ENCODE results near the gene SP3. TPM values are rescaled to one million over a fixed set of nuclear protein-coding genes. Genes with fewer than 3 reads are reported as not detected.

Gene SP3
- total RNA-seq, 4 donors from 2014 or later: 78.7 to 102 (median 92.2) TPM

- WGBS: 90% methylated on average over 1 of the region's 1 CpG
- Histone ChIP-seq H3K36me3 (no peaks in the 10 kb centered on the region), H3K4me3 (no peak overlapping the region), H3K9me3 (no peaks in the 10 kb centered on the region), H3K27ac (replicated peaks in 1 of 4) (no peak overlapping the region), H3K4me1 (peaks cover 11 to 13% (median 11%) of the 10 kb centered on the region in 4 donors), H3K27me3 (no peaks in the 10 kb centered on the region)
- DNase-seq (ENCODE audit: extremely low spot score): no peak
- TF ChIP-seq EP300 (IDR thresholded peaks at IDR 0.05) (no peak), POLR2A (IDR thresholded peaks at IDR 0.05; ENCODE audit: low read depth) (no peak), POLR2AphosphoS5 (IDR thresholded peaks at IDR 0.05) (no peak)
- TF ChIP-seq, protein P1, sequence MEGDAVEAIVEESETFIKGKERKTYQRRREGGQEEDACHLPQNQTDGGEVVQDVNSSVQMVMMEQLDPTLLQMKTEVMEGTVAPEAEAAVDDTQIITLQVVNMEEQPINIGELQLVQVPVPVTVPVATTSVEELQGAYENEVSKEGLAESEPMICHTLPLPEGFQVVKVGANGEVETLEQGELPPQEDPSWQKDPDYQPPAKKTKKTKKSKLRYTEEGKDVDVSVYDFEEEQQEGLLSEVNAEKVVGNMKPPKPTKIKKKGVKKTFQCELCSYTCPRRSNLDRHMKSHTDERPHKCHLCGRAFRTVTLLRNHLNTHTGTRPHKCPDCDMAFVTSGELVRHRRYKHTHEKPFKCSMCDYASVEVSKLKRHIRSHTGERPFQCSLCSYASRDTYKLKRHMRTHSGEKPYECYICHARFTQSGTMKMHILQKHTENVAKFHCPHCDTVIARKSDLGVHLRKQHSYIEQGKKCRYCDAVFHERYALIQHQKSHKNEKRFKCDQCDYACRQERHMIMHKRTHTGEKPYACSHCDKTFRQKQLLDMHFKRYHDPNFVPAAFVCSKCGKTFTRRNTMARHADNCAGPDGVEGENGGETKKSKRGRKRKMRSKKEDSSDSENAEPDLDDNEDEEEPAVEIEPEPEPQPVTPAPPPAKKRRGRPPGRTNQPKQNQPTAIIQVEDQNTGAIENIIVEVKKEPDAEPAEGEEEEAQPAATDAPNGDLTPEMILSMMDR (IDR thresholded peaks at IDR 0.05): no peak
- intact Hi-C loops (cut with DNase I): no loop called here
These were observed 13.3 kb upstream of the SP3 start for GRCh38 chr2:173978447-173978846.

- no peak overlapping the region for H3K27ac ChIP-seq (replicated peaks in 1 of 4)
- DNase-seq (ENCODE audit: extremely low spot score): no peak
- H3K9me3 ChIP-seq: no peaks in the 10 kb centered on the region
- no peak for TF ChIP-seq POLR2A (IDR thresholded peaks at IDR 0.05; ENCODE audit: low read depth)
- TF ChIP-seq, protein P1 (IDR thresholded peaks at IDR 0.05): no peak
- no peak for TF ChIP-seq EP300 (IDR thresholded peaks at IDR 0.05)
- no peak for TF ChIP-seq POLR2AphosphoS5 (IDR thresholded peaks at IDR 0.05)
- H3K4me1 ChIP-seq: peaks cover 0 to 4% (median 0%) of the 10 kb centered on the region in 4 donors
- H3K36me3 ChIP-seq: no peaks in the 10 kb centered on the region
- no peak overlapping the region for H3K4me3 ChIP-seq
- WGBS: 84% methylated on average over 3 of the region's 3 CpGs
- H3K27me3 ChIP-seq: no peaks in the 10 kb centered on the region
- intact Hi-C loops (cut with DNase I): no loop called here
These were observed 7.5 kb upstream of the SP3 start for GRCh38 chr2:173972636-173973035.

- intact Hi-C loops (cut with DNase I): no loop called here
- DNase-seq (ENCODE audit: extremely low spot score): no peak
- WGBS: 95% methylated on average over 2 of the region's 2 CpGs
- Histone ChIP-seq H3K9me3 (no peaks in the 10 kb centered on the region), H3K4me1 (peaks cover 0 to 4% (median 0%) of the 10 kb centered on the region in 4 donors), H3K27me3 (no peaks in the 10 kb centered on the region), H3K27ac (replicated peaks in 1 of 4) (no peak overlapping the region), H3K4me3 (no peak overlapping the region), H3K36me3 (no peaks in the 10 kb centered on the region)
- TF ChIP-seq, protein P1 (IDR thresholded peaks at IDR 0.05): no peak
- TF ChIP-seq EP300 (IDR thresholded peaks at IDR 0.05) (no peak), POLR2A (IDR thresholded peaks at IDR 0.05; ENCODE audit: low read depth) (no peak), POLR2AphosphoS5 (IDR thresholded peaks at IDR 0.05) (no peak)
These were observed 7.0 kb upstream of the SP3 start for GRCh38 chr2:173972165-173972564.

GRCh38 chr2:173970516-173970924 is 5.3 kb upstream of the SP3 start:
- Histone ChIP-seq H3K9me3 (no peaks in the 10 kb centered on the region), H3K27ac (replicated peaks in 1 of 4) (no peak overlapping the region), H3K27me3 (no peaks in the 10 kb centered on the region), H3K4me3 (no peak overlapping the region), H3K4me1 (peaks cover 7 to 11% (median 9%) of the 10 kb centered on the region in 4 donors), H3K36me3 (no peaks in the 10 kb centered on the region)
- no peak for DNase-seq (ENCODE audit: extremely low spot score)
- TF ChIP-seq POLR2AphosphoS5 (IDR thresholded peaks at IDR 0.05) (no peak), POLR2A (IDR thresholded peaks at IDR 0.05; ENCODE audit: low read depth) (no peak), EP300 (IDR thresholded peaks at IDR 0.05) (no peak)
- TF ChIP-seq, protein P1 (IDR thresholded peaks at IDR 0.05): no peak
- intact Hi-C loops (cut with DNase I): no loop called here

GRCh38 chr2:173969886-173970285 is 4.7 kb upstream of the SP3 start:
- Histone ChIP-seq H3K4me3 (no peak overlapping the region), H3K27me3 (no peaks in the 10 kb centered on the region), H3K36me3 (no peaks in the 10 kb centered on the region), H3K9me3 (no peaks in the 10 kb centered on the region), H3K27ac (replicated peaks in 1 of 4) (no peak overlapping the region), H3K4me1 (peaks cover 7 to 11% (median 9%) of the 10 kb centered on the region in 4 donors)
- no peak for DNase-seq (ENCODE audit: extremely low spot score)
- intact Hi-C loops (cut with DNase I): loop anchor here (5.0 to 10.0 kb wide), 2 partner anchors 45 to 72 kb away; no protein-coding TSS in a partner anchor
- TF ChIP-seq POLR2A (IDR thresholded peaks at IDR 0.05; ENCODE audit: low read depth) (no peak), EP300 (IDR thresholded peaks at IDR 0.05) (no peak), POLR2AphosphoS5 (IDR thresholded peaks at IDR 0.05) (no peak)
- TF ChIP-seq, protein P1 (IDR thresholded peaks at IDR 0.05): no peak
- 38% methylated on average over 1 of the region's 1 CpG for WGBS

Data from esophagus muscularis mucosa (tissue), 4 donors.